Activated T-cell treated with anti-CD3 and anti-CD28 coated beads, Interleukin-2, amount 50 U/mL, for 4 hours (primary cell): ENCODE results near the gene SORL1. TPM values are rescaled to one million over a fixed set of nuclear protein-coding genes. Genes with fewer than 3 reads are reported as not detected.
"Not testable (repeated sequence)": the region's sequence is repeated elsewhere in the genome, so short reads cannot be mapped to it uniquely, and the experiment has no call there.

Source experiments
- ATAC-seq, 2 donors: fragments of 200-7000 bp; cut with Tn5 transposase; one replicate each; pipeline ENCODE4 v1.10.0; 2021
- DNase-seq: peaks from one replicate; pipeline ENCODE4 v3.0.0-alpha.2; 2020
- H3K27me3 Mint-ChIP-seq: one replicate; pipeline ENCODE4 v1.8.0; 2021; ENCODE audit warnings: low read depth, mixed read lengths
- H3K36me3 Mint-ChIP-seq: one replicate; pipeline ENCODE4 v1.8.0; 2022; ENCODE audit warnings: mixed read lengths; ENCODE audit not compliant: insufficient read depth
- H3K4me1 Mint-ChIP-seq: one replicate; pipeline ENCODE4 v1.8.0; 2021; ENCODE audit warnings: low read depth, mixed read lengths
- H3K4me3 Mint-ChIP-seq: one replicate; pipeline ENCODE4 v1.8.0; 2021; ENCODE audit warnings: mild to moderate bottlenecking, moderate library complexity, mixed read lengths
- H3K9me3 Mint-ChIP-seq: one replicate; pipeline ENCODE4 v1.8.0; 2021; ENCODE audit warnings: mixed read lengths
- total RNA-seq, 3 donors: library from RNA; stranded (reverse); gene quantifications; one replicate each; pipeline ENCODE4 v1.2.1, GENCODE V29; 2021

SORL1 gene
- total RNA-seq, 3 donors from 2014 or later = 21.3 to 25.6 (median 21.3) TPM

GRCh38 chr11:121563900-121564822 lies 112.0 kb downstream of the SORL1 start:
- H3K4me1 Mint-ChIP-seq = peaks cover 26% of the 10 kb centered on the region
- ATAC-seq = no peak
- DNase-seq = no peak
- peaks cover 46% of the 10 kb centered on the region for H3K36me3 Mint-ChIP-seq
- no peaks in the 10 kb centered on the region for H3K27me3 Mint-ChIP-seq
- no peak overlapping the region for H3K4me3 Mint-ChIP-seq
- H3K9me3 Mint-ChIP-seq = no peaks in the 10 kb centered on the region

GRCh38 chr11:121564948-121565684 lies 113.0 kb downstream of the SORL1 start:
- no peak overlapping the region for H3K4me3 Mint-ChIP-seq
- ATAC-seq = no peak

GRCh38 chr11:121566279-121567168 lies 114.4 kb downstream of the SORL1 start:
- Mint-ChIP-seq H3K4me1 (peaks cover 17% of the 10 kb centered on the region), H3K4me3 (no peak overlapping the region), H3K36me3 (peaks cover 45% of the 10 kb centered on the region), H3K27me3 (no peaks in the 10 kb centered on the region), H3K9me3 (no peaks in the 10 kb centered on the region)
- DNase-seq = no peak
- no peak for ATAC-seq

More at GRCh38 chr11:121564948-121565684, 113.0 kb downstream of the SORL1 start:
- Mint-ChIP-seq H3K9me3 (no peaks in the 10 kb centered on the region), H3K27me3 (no peaks in the 10 kb centered on the region), H3K36me3 (peaks cover 40% of the 10 kb centered on the region), H3K4me1 (peaks cover 21% of the 10 kb centered on the region)
- DNase-seq = no peak

GRCh38 chr11:121567995-121568394 lies 115.9 kb downstream of the SORL1 start:
- no peaks in the 10 kb centered on the region for H3K27me3 Mint-ChIP-seq
- no peak for DNase-seq

GRCh38 chr11:121569332-121570299 lies 117.5 kb downstream of the SORL1 start:
- not testable (repeated sequence) for H3K9me3 Mint-ChIP-seq, H3K4me1 Mint-ChIP-seq, ATAC-seq, H3K4me3 Mint-ChIP-seq, H3K27me3 Mint-ChIP-seq, DNase-seq
- peaks cover 43% of the 10 kb centered on the region for H3K36me3 Mint-ChIP-seq

More at GRCh38 chr11:121567995-121568394, 115.9 kb downstream of the SORL1 start:
- Mint-ChIP-seq H3K4me1 (peaks cover 9% of the 10 kb centered on the region), H3K4me3 (no peak overlapping the region), H3K9me3 (no peaks in the 10 kb centered on the region), H3K36me3 (peaks cover 46% of the 10 kb centered on the region)
- ATAC-seq = no peak

- no peak overlapping the region for H3K4me3 Mint-ChIP-seq
- DNase-seq = no peak
- H3K36me3 Mint-ChIP-seq = peaks cover 47% of the 10 kb centered on the region
- ATAC-seq = no peak
- no peaks in the 10 kb centered on the region for H3K9me3 Mint-ChIP-seq
- H3K27me3 Mint-ChIP-seq = no peaks in the 10 kb centered on the region
- H3K4me1 Mint-ChIP-seq = peaks cover 2% of the 10 kb centered on the region
Measured at GRCh38 chr11:121570453-121570852, 118.3 kb downstream of the SORL1 start.

GRCh38 chr11:121571506-121571905 lies 119.4 kb downstream of the SORL1 start:
- Mint-ChIP-seq H3K4me3 (no peak overlapping the region), H3K36me3 (peaks cover 55% of the 10 kb centered on the region), H3K4me1 (peaks cover 2% of the 10 kb centered on the region), H3K9me3 (no peaks in the 10 kb centered on the region), H3K27me3 (no peaks in the 10 kb centered on the region)
- DNase-seq = no peak
- no peak for ATAC-seq

GRCh38 chr11:121572571-121573059 lies 120.5 kb downstream of the SORL1 start:
- no peaks in the 10 kb centered on the region for H3K4me1 Mint-ChIP-seq
- H3K27me3 Mint-ChIP-seq = no peaks in the 10 kb centered on the region
- DNase-seq (no peak), ATAC-seq (no peak)
- no peaks in the 10 kb centered on the region for H3K9me3 Mint-ChIP-seq
- peaks cover 56% of the 10 kb centered on the region for H3K36me3 Mint-ChIP-seq
- H3K4me3 Mint-ChIP-seq = no peak overlapping the region

- H3K4me1 Mint-ChIP-seq = no peaks in the 10 kb centered on the region
- no peak for ATAC-seq
- peaks cover under 1% of the 10 kb centered on the region for H3K9me3 Mint-ChIP-seq
Measured at GRCh38 chr11:121574801-121575200, 122.7 kb downstream of the SORL1 start.

GRCh38 chr11:121575250-121575962 lies 123.3 kb downstream of the SORL1 start:
- Mint-ChIP-seq H3K27me3 (no peaks in the 10 kb centered on the region), H3K9me3 (peaks cover 7% of the 10 kb centered on the region), H3K4me3 (no peak overlapping the region), H3K4me1 (peaks cover 2% of the 10 kb centered on the region), H3K36me3 (peaks cover 70% of the 10 kb centered on the region)
- ATAC-seq (no peak), DNase-seq (no peak)

More at GRCh38 chr11:121574801-121575200, 122.7 kb downstream of the SORL1 start:
- no peak for DNase-seq
- no peak overlapping the region for H3K4me3 Mint-ChIP-seq
- H3K36me3 Mint-ChIP-seq = peaks cover 68% of the 10 kb centered on the region
- no peaks in the 10 kb centered on the region for H3K27me3 Mint-ChIP-seq

- peaks cover 9% of the 10 kb centered on the region for H3K9me3 Mint-ChIP-seq
- no peak overlapping the region for H3K4me3 Mint-ChIP-seq
- H3K36me3 Mint-ChIP-seq = peaks cover 68% of the 10 kb centered on the region
- H3K27me3 Mint-ChIP-seq = no peaks in the 10 kb centered on the region
- ATAC-seq (no peak), DNase-seq (no peak)
- peaks cover 4% of the 10 kb centered on the region for H3K4me1 Mint-ChIP-seq
Measured at GRCh38 chr11:121575963-121576290, 123.8 kb downstream of the SORL1 start.

- Mint-ChIP-seq H3K4me1 (peaks cover 10% of the 10 kb centered on the region), H3K9me3 (peaks cover 9% of the 10 kb centered on the region), H3K36me3 (peaks cover 67% of the 10 kb centered on the region), H3K4me3 (no peak overlapping the region), H3K27me3 (no peaks in the 10 kb centered on the region)
- ATAC-seq (no peak), DNase-seq (no peak)
Measured at GRCh38 chr11:121576531-121576930, 124.4 kb downstream of the SORL1 start.
